DND-41 (cell line): Measurements from ENCODE around the gene VPS51.

ENCODE experiments used
- ATAC-seq: fragments of 200-7000 bp; cut with Tn5 transposase; 3 replicates; pipeline ENCODE4 v1.9.1; 2021; ENCODE audit warnings: low read depth; ENCODE audit not compliant: insufficient read depth
- DNase-seq: peaks from one replicate; pipeline ENCODE4 v3.0.0-alpha.2; 2020
- H2AFZ ChIP-seq: 2 replicates; pipeline ENCODE4 v1.6.0; 2012; ENCODE audit warnings: low read depth, low read length
- H3K27ac ChIP-seq: 2 replicates; pipeline ENCODE4 v1.5.1; 2012; ENCODE audit warnings: low read length, inconsistent platforms
- H3K27me3 ChIP-seq: fragments of 200-600 bp; sonication (generic); 2 replicates; pipeline ENCODE4 v1.6.0; 2012; ENCODE audit warnings: low read length, mild to moderate bottlenecking, inconsistent platforms; ENCODE audit not compliant: insufficient read depth, poor library complexity
- H3K36me3 ChIP-seq: 2 replicates; pipeline ENCODE4 v1.5.1; 2012; ENCODE audit warnings: low read length, inconsistent platforms; ENCODE audit not compliant: insufficient read depth
- H3K4me1 ChIP-seq: 2 replicates; pipeline ENCODE4 v1.5.1; 2012; ENCODE audit warnings: mild to moderate bottlenecking, low read length; ENCODE audit not compliant: insufficient read depth
- H3K4me2 ChIP-seq: 2 replicates; pipeline ENCODE4 v1.6.0; 2012; ENCODE audit warnings: mild to moderate bottlenecking, moderate library complexity, low read length, inconsistent platforms; ENCODE audit not compliant: insufficient read depth
- H3K4me3 ChIP-seq, 2 experiments: fragments of 200-600 bp in 1 of 2; shearing (Covaris generic) in 1 of 2; 2 replicates each; pipeline ENCODE4 v1.5.1; 2012 to 2016; ENCODE audit warnings: inconsistent platforms in 2 of 2, low read length in 2 of 2, mild to moderate bottlenecking in 2 of 2, low read depth in 1 of 2, moderate library complexity in 1 of 2
- H3K79me2 ChIP-seq: 2 replicates; pipeline ENCODE4 v1.6.0; 2012; ENCODE audit warnings: low read length, inconsistent platforms; ENCODE audit not compliant: insufficient read depth
- H3K9ac ChIP-seq: 2 replicates; pipeline ENCODE4 v1.6.0; 2012; ENCODE audit warnings: low read depth, mild to moderate bottlenecking, inconsistent platforms, low read length, moderate library complexity
- H3K9me3 ChIP-seq: 2 replicates; pipeline ENCODE4 v1.5.1; 2012; ENCODE audit warnings: low read length, moderate library complexity, mild to moderate bottlenecking, inconsistent platforms; ENCODE audit not compliant: insufficient read depth, severe bottlenecking
- H4K20me1 ChIP-seq: 2 replicates; pipeline ENCODE4 v1.6.0; 2012; ENCODE audit warnings: low read length; ENCODE audit not compliant: insufficient read depth
- CTCF ChIP-seq: IDR thresholded peaks from 2 replicates; pipeline ENCODE4 v1.5.1; 2012; ENCODE audit warnings: borderline replicate concordance, low read length, moderate library complexity, mild to moderate bottlenecking; ENCODE audit not compliant: poor library complexity, severe bottlenecking; ENCODE audit errors: extremely low read depth
- EZH2 ChIP-seq: IDR thresholded peaks from 3 replicates; pipeline ENCODE4 v1.6.1; 2012; ENCODE audit warnings: borderline replicate concordance, low read depth, mild to moderate bottlenecking, moderate library complexity, low read length, inconsistent platforms; ENCODE audit not compliant: severe bottlenecking

The VPS51 gene

GRCh38 chr11:65113839-65114238 is 17.8 kb downstream of the VPS51 start:
- peaks cover 72% of the 10 kb centered on the region for H3K4me1 ChIP-seq
- peak overlapping the region; percentile 99 for H3K4me2 ChIP-seq
- H3K4me3 ChIP-seq, result no peak overlapping the region; a peak in 1 of 4 replicates

DNA sequence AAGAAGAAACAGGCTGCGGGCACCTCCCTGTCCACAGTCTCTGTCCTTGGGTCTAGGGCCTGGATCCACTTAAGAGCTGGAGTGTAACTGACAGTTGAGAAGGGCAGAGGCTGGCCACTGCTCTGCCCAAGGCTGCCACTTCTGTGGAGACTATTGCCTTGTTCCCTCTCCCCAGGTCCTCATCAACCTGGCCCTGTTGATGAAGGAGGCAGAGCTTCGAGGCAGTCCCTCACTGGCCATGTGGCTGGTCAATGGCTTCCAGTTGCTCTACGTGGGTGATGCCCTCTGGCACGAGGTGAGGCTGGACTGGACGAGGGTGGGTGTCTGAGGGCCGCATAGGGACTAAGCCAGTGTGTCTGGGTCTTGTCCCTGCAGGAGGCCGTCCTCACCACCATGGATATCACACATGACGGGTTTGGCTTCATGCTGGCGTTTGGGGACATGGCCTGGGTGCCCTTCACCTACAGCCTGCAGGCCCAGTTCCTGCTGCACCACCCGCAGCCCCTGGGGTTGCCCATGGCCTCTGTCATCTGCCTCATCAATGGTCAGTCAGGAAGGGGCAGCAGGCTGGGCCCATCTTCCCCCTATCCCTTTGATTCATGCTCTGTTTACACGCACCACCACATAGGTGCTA is 18.6 kb downstream of the VPS51 start:
- DNase-seq (no peak), ATAC-seq (no peak)
- H3K36me3 ChIP-seq, result peaks cover 51% of the 10 kb centered on the region
- H3K9me3 ChIP-seq, result no peaks in the 10 kb centered on the region
- peaks cover 74% of the 10 kb centered on the region for H3K4me1 ChIP-seq
- H3K9ac ChIP-seq, result no peak overlapping the region
- H3K4me2 ChIP-seq, result 0 out of 2 replicates have a peak overlapping the region, but pooled peaks have one; percentile 98
- H3K79me2 ChIP-seq, result peaks cover 46% of the 10 kb centered on the region
- no peak overlapping the region for H3K4me3 ChIP-seq
- H3K27me3 ChIP-seq, result no peaks in the 10 kb centered on the region
- peaks cover 23% of the 10 kb centered on the region for H4K20me1 ChIP-seq
- no peak for TF ChIP-seq CTCF
- no peak for TF ChIP-seq EZH2
- no peak overlapping the region for H2AFZ ChIP-seq
- no peak overlapping the region for H3K27ac ChIP-seq

More at GRCh38 chr11:65113839-65114238, 17.8 kb downstream of the VPS51 start:
- TF ChIP-seq EZH2 (no peak), CTCF (no peak)
- ATAC-seq (no peak), DNase-seq (no peak)
- Histone ChIP-seq H3K36me3 (peaks cover 52% of the 10 kb centered on the region), H3K27me3 (no peaks in the 10 kb centered on the region), H3K79me2 (peaks cover 46% of the 10 kb centered on the region), H4K20me1 (peaks cover 30% of the 10 kb centered on the region), H3K27ac (no peak overlapping the region), H2AFZ (no peak overlapping the region), H3K9ac (peak overlapping the region; percentile 93), H3K9me3 (no peaks in the 10 kb centered on the region)

DNA sequence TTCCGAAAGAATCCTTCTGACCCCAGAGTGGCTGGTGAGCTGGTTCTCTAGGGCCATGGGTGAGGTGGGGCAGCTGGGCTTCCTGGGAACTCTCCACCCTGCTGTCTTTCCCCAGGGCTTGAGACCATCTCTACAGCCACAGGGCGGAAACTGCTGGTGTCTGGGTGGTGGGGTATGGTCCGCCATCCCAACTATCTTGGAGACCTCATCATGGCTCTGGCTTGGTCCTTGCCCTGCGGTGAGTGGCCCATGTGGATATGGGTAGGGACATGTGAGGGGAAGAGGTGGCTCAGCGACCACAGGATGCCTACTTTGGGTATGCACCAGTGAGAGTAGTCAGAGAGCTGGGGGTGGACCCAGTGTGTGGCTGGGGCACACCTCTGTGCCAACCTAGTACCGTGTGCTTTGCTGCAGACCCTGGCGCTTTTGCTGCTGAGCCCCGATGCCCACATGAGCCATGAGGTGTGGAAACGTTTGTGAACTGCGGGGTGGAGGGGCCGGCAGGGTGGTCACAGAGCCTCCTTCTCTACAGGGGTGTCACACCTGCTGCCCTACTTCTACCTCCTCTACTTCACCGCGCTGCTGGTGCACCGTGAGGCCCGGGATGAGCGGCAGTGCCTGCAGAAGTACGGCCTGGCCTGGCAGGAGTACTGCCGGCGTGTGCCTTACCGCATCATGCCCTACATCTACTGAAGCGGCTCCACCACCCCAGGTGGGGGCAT is 19.5 kb downstream of the VPS51 start:
- Histone ChIP-seq H3K4me3 (peak overlapping the region in 1 of 2 experiments; percentile 99; a peak in 2 of 4 replicates), H3K27ac (peak overlapping the region; percentile 2; the same call in 1 of the 2 replicates), H3K36me3 (peaks cover 53% of the 10 kb centered on the region), H4K20me1 (peaks cover 24% of the 10 kb centered on the region), H3K9ac (no peak overlapping the region; the same call in 1 of the 2 replicates), H3K79me2 (peaks cover 55% of the 10 kb centered on the region), H3K4me1 (peaks cover 77% of the 10 kb centered on the region), H3K4me2 (peak overlapping the region; percentile 98), H2AFZ (no peak overlapping the region), H3K9me3 (no peaks in the 10 kb centered on the region), H3K27me3 (no peaks in the 10 kb centered on the region)
- ATAC-seq, result no peak
- TF ChIP-seq CTCF (no peak), EZH2 (no peak)
- no peak for DNase-seq
